PC-3 (cell line): ENCODE results near the gene MAPKAPK3. TPM values are rescaled to one million over a fixed set of nuclear protein-coding genes. Genes with fewer than 3 reads are reported as not detected.

Experiments used
- ATAC-seq: fragments of 200-7000 bp; cut with Tn5 transposase; 2 replicates; pipeline ENCODE4 v1.9.1; 2020; ENCODE audit warnings: mild to moderate bottlenecking, moderate library complexity
- BruUV-seq: library from RNA; stranded (reverse); fragments of 400-500 nt; replicated peaks from 2 replicates; lab custom pipeline; 2021; lab: Mats Ljungman, UMichigan
- CTCF ChIA-PET: fragments of 300-600 bp; sonication (Branson Sonifier 250); formaldehyde crosslinking; loops from one replicate; lab custom pipeline; 2022; ENCODE audit warnings: antibody characterized with exemption; lab: Charles Lee
- POLR2A ChIA-PET: fragments of 300-600 bp; sonication (Branson Sonifier 250); formaldehyde crosslinking; loops from one replicate; lab custom pipeline; 2022; ENCODE audit warnings: antibody characterized with exemption; ENCODE audit not compliant: unreplicated experiment; lab: Charles Lee
- DNase-seq: peaks from one replicate; pipeline ENCODE4 v3.0.0-alpha.2; 2015
- H2AFZ ChIP-seq: fragments of 300-600 bp; sonication (generic); 2 replicates; pipeline ENCODE4 v1.6.0; 2016; ENCODE audit warnings: antibody characterized with exemption, low read length
- H3F3A ChIP-seq: fragments of 300-600 bp; sonication (generic); one replicate; pipeline ENCODE4 v1.6.0; 2017; ENCODE audit warnings: antibody characterized with exemption, low read length, control low read depth, mild to moderate bottlenecking; ENCODE audit not compliant: unreplicated experiment
- H3K27ac ChIP-seq: fragments of 300-600 bp; sonication (generic); 2 replicates; pipeline ENCODE4 v1.5.1; 2016; ENCODE audit warnings: mild to moderate bottlenecking, low read length
- H3K27me3 ChIP-seq: fragments of 300-600 bp; sonication (generic); 2 replicates; pipeline ENCODE4 v1.6.1; 2016; ENCODE audit warnings: low read length, mixed read lengths
- H3K36me3 ChIP-seq: fragments of 300-600 bp; sonication (generic); 2 replicates; pipeline ENCODE4 v1.6.1; 2016; ENCODE audit warnings: low read depth, mixed run types, low read length, mixed read lengths
- H3K4me1 ChIP-seq: fragments of 300-600 bp; sonication (generic); 2 replicates; pipeline ENCODE4 v1.5.1; 2016; ENCODE audit warnings: low read length; ENCODE audit not compliant: insufficient read depth
- H3K4me2 ChIP-seq: fragments of 300-600 bp; sonication (generic); 2 replicates; pipeline ENCODE4 v1.6.0; 2016; ENCODE audit warnings: low read length
- H3K4me3 ChIP-seq: fragments of 300-600 bp; sonication (generic); 2 replicates; pipeline ENCODE4 v1.5.1; 2016; ENCODE audit warnings: mild to moderate bottlenecking, low read length, mixed read lengths
- H3K79me2 ChIP-seq: fragments of 300-600 bp; sonication (generic); 2 replicates; pipeline ENCODE4 v1.6.1; 2017; ENCODE audit warnings: low read length, mixed read lengths
- H3K9ac ChIP-seq: fragments of 300-600 bp; sonication (generic); 2 replicates; pipeline ENCODE4 v1.6.0; 2016; ENCODE audit warnings: mild to moderate bottlenecking, low read length
- H3K9me2 ChIP-seq: fragments of 300-600 bp; sonication (generic); replicated peaks from 2 replicates; pipeline ENCODE4 v1.6.1; 2016; ENCODE audit warnings: mixed run types, low read length, mixed read lengths
- H3K9me3 ChIP-seq: fragments of 300-600 bp; sonication (generic); 2 replicates; pipeline ENCODE4 v1.6.1; 2016; ENCODE audit warnings: low read length, mixed read lengths
- H4K20me1 ChIP-seq: fragments of 300-600 bp; sonication (generic); 2 replicates; pipeline ENCODE4 v1.6.1; 2016; ENCODE audit warnings: low read length, mixed read lengths
- CTCF ChIP-seq: fragments of 300-600 bp; sonication (generic); conservative IDR thresholded peaks from 2 replicates; pipeline ENCODE4 v1.5.1; 2017; ENCODE audit warnings: antibody characterized with exemption, low read depth, mild to moderate bottlenecking, low read length
- EZH2 ChIP-seq: fragments of 300-600 bp; sonication (generic); IDR thresholded peaks from one replicate; pipeline ENCODE4 v1.6.1; 2017; ENCODE audit warnings: antibody characterized with exemption, mild to moderate bottlenecking, low read length; ENCODE audit not compliant: unreplicated experiment
- EZH2phosphoT487 ChIP-seq: fragments of 300-600 bp; sonication (generic); IDR thresholded peaks from 2 replicates; pipeline ENCODE4 v1.6.1; 2018; ENCODE audit warnings: mild to moderate bottlenecking, antibody characterized with exemption, low read length, borderline replicate concordance
- intact Hi-C: fragments of 100-400 bp; cut with micrococcal nuclease; formaldehyde crosslinking; loops from 2 replicates; pipeline ENCODE4 v1.9.0; 2023
- total RNA-seq: library from RNA; depleted of rRNA; stranded (reverse); fragments of >200 nt; gene quantifications from 2 replicates; pipeline ENCODE4 v1.2.3, GENCODE V29; 2014

The MAPKAPK3 gene
- total RNA-seq, 1 experiment from 2014 or later, result 142 TPM

- Histone ChIP-seq H3F3A (no peaks in the 10 kb centered on the region), H3K4me3 (no peak overlapping the region), H3K9me3 (no peaks in the 10 kb centered on the region), H3K27ac (no peak overlapping the region), H4K20me1 (no peaks in the 10 kb centered on the region), H2AFZ (no peak overlapping the region), H3K9me2 (no peaks in the 10 kb centered on the region), H3K36me3 (peaks cover 57% of the 10 kb centered on the region), H3K27me3 (no peaks in the 10 kb centered on the region), H3K4me2 (no peak overlapping the region), H3K79me2 (peaks cover 12% of the 10 kb centered on the region), H3K4me1 (peaks cover 5% of the 10 kb centered on the region), H3K9ac (no peak overlapping the region)
- CTCF ChIA-PET, result interaction anchor here (1.0 kb wide), 1 partner anchor 8 kb away, joined by 3 read pairs; no protein-coding TSS in a partner anchor
- no peak for TF ChIP-seq EZH2phosphoT487
- TF ChIP-seq EZH2, result no peak
- BruUV-seq, result no TSS peak
- intact Hi-C loops, result no loop called here
- no peak for ATAC-seq
- POLR2A ChIA-PET, result no interaction called here
- DNase-seq, result no peak
These were observed 27.6 kb downstream of the MAPKAPK3 start for GRCh38 chr3:50644561-50644960.

GRCh38 chr3:50645378-50645777 is 28.4 kb downstream of the MAPKAPK3 start:
- Histone ChIP-seq H4K20me1 (no peaks in the 10 kb centered on the region), H3K9me3 (no peaks in the 10 kb centered on the region), H3F3A (no peaks in the 10 kb centered on the region), H3K27ac (no peak overlapping the region), H3K36me3 (peaks cover 50% of the 10 kb centered on the region), H3K9ac (no peak overlapping the region), H3K4me1 (no peaks in the 10 kb centered on the region), H3K9me2 (no peaks in the 10 kb centered on the region), H3K27me3 (no peaks in the 10 kb centered on the region), H3K79me2 (peaks cover 4% of the 10 kb centered on the region; the same call in 1 of the 2 replicates), H2AFZ (no peak overlapping the region), H3K4me3 (no peak overlapping the region), H3K4me2 (no peak overlapping the region)
- POLR2A ChIA-PET, result no interaction called here
- BruUV-seq, result no TSS peak
- ATAC-seq (no peak), DNase-seq (no peak)
- TF ChIP-seq EZH2 (no peak), CTCF (no peak)
- CTCF ChIA-PET, result no interaction called here
- intact Hi-C loops, result no loop called here

GRCh38 chr3:50648313-50648712 is 31.4 kb downstream of the MAPKAPK3 start:
- TF ChIP-seq CTCF, result no peak
- no peak for TF ChIP-seq EZH2phosphoT487
- TF ChIP-seq EZH2, result no peak
- no peak for ATAC-seq
- H3K27ac ChIP-seq, result no peak overlapping the region
- H3F3A ChIP-seq, result no peaks in the 10 kb centered on the region
- H3K4me3 ChIP-seq, result no peak overlapping the region
- H3K9me3 ChIP-seq, result no peaks in the 10 kb centered on the region
- ChIA-PET POLR2A (no interaction called here), CTCF (no interaction called here)
- no peaks in the 10 kb centered on the region for H4K20me1 ChIP-seq
- no peak overlapping the region for H3K9ac ChIP-seq
- no peaks in the 10 kb centered on the region for H3K27me3 ChIP-seq
- no peak overlapping the region for H2AFZ ChIP-seq
- H3K79me2 ChIP-seq, result no peaks in the 10 kb centered on the region
- no peak for DNase-seq
- H3K36me3 ChIP-seq, result peaks cover 29% of the 10 kb centered on the region; the same call in 1 of the 2 replicates
- no peaks in the 10 kb centered on the region for H3K4me1 ChIP-seq
- no peak overlapping the region for H3K4me2 ChIP-seq
- no TSS peak for BruUV-seq
- intact Hi-C loops, result no loop called here
- no peaks in the 10 kb centered on the region for H3K9me2 ChIP-seq
